Choroid plexus epithelial cell (primary cell): ENCODE measurements around the gene LTBP1.

Experiments used
- DNase-seq: peaks from one replicate; pipeline ENCODE4 v3.0.0-alpha.2; 2010; ENCODE audit warnings: low read depth
- H3K4me3 ChIP-seq: 2 replicates; pipeline ENCODE4 v1.5.1; 2011; ENCODE audit warnings: low read depth, mild to moderate bottlenecking, control low read depth, low read length, moderate library complexity
- TF ChIP-seq, protein P1 (sequence below): conservative IDR thresholded peaks from 2 replicates; pipeline ENCODE4 v1.5.1; 2011; ENCODE audit warnings: low read depth, mild to moderate bottlenecking, control low read depth, inconsistent platforms, low read length, moderate library complexity

Gene LTBP1

DNA sequence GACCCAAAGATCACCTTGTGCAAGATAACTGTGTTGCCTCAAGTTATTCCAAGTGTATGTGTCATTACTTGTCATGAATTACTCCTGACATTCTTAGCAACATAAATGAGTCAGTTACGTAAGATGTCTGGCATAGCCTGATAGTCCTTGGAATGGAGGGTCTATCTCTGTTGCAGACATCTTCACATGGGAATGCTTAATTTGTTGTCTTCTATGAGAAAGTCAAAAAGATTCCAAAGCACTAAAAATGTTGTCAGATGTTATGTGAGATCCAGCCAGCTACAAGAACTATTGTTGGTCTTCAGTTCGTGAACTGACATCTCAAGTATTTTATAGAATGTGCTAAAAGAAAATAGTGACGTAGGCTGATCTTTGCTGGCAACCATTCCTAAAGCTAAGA lies 351.5 kb downstream of the LTBP1 start:
- DNase-seq: peak; percentile 66
- no peak overlapping the region for H3K4me3 ChIP-seq
- TF ChIP-seq, protein P1, sequence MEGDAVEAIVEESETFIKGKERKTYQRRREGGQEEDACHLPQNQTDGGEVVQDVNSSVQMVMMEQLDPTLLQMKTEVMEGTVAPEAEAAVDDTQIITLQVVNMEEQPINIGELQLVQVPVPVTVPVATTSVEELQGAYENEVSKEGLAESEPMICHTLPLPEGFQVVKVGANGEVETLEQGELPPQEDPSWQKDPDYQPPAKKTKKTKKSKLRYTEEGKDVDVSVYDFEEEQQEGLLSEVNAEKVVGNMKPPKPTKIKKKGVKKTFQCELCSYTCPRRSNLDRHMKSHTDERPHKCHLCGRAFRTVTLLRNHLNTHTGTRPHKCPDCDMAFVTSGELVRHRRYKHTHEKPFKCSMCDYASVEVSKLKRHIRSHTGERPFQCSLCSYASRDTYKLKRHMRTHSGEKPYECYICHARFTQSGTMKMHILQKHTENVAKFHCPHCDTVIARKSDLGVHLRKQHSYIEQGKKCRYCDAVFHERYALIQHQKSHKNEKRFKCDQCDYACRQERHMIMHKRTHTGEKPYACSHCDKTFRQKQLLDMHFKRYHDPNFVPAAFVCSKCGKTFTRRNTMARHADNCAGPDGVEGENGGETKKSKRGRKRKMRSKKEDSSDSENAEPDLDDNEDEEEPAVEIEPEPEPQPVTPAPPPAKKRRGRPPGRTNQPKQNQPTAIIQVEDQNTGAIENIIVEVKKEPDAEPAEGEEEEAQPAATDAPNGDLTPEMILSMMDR: no peak

DNA sequence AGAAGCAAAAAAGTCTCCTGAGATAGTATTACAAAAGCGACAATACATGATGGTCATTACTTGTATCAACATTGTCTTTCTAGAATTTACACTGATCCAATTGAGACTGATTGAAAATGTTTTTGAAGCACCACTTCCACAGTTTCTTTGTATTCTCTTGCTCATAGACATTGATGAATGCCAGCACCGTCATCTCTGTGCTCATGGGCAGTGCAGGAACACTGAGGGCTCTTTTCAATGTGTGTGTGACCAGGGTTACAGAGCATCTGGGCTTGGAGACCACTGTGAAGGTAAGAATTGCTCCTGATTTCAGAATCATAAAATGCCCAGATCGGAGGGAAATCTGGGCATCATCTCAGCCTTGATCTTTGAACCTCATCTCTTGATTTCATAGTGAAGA lies 354.6 kb downstream of the LTBP1 start:
- no peak overlapping the region for H3K4me3 ChIP-seq
- no peak for DNase-seq
- TF ChIP-seq, protein P1: no peak

DNA sequence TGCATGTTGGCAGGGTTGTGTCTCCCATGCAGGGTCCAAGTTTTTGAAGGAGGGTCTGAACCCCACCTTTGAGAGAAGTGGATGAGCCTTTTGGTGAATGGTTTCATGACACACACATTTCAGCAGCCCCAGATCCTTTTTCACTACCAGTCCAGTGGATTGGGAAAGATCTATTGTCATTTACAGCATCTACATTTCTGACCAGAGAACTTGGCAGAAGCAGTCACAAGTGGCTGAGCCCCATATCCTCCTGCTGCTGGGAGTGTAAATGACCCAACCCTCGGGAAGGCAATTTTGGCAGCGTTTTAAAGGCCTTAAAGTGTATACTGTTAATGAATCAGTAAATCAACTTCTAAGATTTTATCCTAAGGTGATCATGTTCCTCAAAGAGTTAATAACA lies 355.6 kb downstream of the LTBP1 start:
- DNase-seq: no peak

DNA sequence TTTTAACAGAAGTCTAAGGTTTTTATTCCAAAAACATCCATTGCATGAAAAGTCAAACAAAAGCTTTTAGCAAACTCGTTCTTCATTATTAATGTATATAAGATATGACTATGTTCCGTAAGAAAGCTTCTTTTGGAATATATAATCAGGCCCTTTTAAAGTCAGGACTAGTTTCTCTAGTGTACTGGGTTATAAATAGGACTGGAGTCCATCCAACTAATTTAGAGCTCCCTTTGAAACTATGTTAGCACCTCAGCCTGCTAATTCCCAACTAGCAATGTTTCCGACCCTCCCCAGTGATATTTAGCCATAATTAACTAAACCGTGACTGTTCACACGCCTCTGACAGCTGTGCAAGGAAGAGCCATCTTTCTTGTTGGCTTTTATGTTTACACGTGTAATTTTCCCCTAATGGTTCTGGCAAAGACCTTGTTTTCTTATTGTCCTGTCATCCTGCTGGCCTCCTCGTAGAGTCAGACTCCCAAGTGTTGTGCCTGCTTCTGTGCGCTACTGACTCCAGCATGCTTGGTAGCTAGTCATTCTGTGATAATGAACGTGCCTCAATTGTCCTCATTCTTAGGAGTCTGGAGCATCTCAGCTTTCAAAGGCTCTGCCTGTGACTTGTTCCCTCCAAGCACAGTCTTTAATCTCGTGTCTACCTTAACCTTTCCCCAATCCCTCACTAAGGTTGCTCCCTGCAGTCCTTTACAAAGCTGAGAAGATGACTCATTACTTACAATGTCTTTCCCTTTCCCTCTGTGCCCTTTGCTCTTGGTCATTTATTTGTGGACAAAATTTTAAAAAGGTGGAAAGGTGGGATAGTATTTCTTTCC lies 357.5 kb downstream of the LTBP1 start:
- no peak overlapping the region for H3K4me3 ChIP-seq
- DNase-seq: no peak
- TF ChIP-seq, protein P1: no peak

More for the DNA sequence above, 355.6 kb downstream of the LTBP1 start:
- no peak overlapping the region for H3K4me3 ChIP-seq
- TF ChIP-seq, protein P1: no peak

DNA sequence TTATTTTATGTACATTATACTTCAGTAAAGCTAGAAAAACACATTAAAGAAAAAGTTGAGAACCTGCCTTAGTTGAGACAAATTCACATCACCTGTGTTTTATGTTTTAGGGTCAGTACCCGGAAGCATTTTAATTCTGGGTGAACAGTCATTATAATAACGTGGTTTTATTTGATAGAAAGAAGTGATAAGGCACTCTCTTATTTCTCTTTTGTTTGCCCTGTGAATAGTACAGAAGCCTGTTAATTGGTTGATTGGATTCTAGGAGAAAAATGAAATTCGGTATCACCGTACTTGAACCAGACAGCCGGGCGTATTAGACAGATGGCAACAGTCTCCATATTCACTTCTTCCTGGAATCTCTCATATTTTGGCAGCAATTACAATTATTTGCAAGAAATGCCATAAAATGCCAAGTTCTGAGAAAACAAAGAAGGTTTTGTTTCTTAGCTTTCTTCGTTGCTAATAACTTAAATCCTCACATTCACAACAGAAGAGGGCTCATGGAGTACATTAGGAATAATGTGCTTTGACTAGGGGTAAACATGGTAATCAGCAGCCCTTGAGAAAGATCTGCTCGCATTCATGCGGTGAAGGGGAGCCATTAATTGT lies 361.0 kb downstream of the LTBP1 start:
- TF ChIP-seq, protein P1: no peak
- DNase-seq: no peak
- H3K4me3 ChIP-seq: no peak overlapping the region

DNA sequence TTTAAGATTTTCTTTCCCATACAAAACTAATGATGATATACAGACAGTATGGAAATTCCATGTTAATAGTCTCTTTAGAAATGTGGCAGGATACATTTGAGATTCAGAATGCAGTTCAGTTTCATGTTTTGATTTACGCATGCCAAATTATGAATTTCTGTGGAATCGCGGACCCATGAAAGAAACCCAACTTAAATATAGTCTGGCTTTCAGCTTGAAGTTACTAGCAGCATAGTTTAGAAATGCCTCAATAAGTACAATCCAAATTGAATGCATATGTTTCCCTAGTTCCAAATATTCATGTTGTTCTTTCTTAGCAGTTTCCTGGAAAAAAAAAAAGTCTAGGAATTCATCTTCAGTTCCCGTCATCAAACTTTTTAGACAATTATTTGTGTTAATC lies 365.6 kb downstream of the LTBP1 start:
- TF ChIP-seq, protein P1: no peak
- H3K4me3 ChIP-seq: no peak overlapping the region
- DNase-seq: no peak
